Esophagus muscularis mucosa (tissue), 4 donors: ENCODE data around the gene INHBB. TPM values are rescaled to one million over a fixed set of nuclear protein-coding genes. Genes with fewer than 3 reads are reported as not detected.

Source experiments
- DNase-seq: peaks from one replicate; pipeline ENCODE4 v3.0.0-alpha.2; 2017; ENCODE audit errors: extremely low spot score
- H3K27ac ChIP-seq, 4 donors: fragments of 200-600 bp; sonication (generic); replicated peaks in 1 of 4; 1 replicate in 3 of 4; 2 replicates in 1 of 4; pipeline ENCODE4 v1.5.1; 2016 to 2019; ENCODE audit warnings: mild to moderate bottlenecking in 1 of 4
- H3K27me3 ChIP-seq, 4 donors: fragments of 200-600 bp; sonication (generic); one replicate each; pipeline versions ENCODE4 v1.5.1 to v1.6.0; 2016 to 2019
- H3K36me3 ChIP-seq, 4 donors: fragments of 200-600 bp; sonication (generic); one replicate each; pipeline ENCODE4 v1.5.1; 2016 to 2019
- H3K4me1 ChIP-seq, 4 donors: fragments of 200-600 bp; sonication (generic); one replicate each; pipeline ENCODE4 v1.5.1; 2016 to 2019
- H3K4me3 ChIP-seq, 4 donors: fragments of 200-600 bp; sonication (generic); 1 replicate in 2 of 4; 2 replicates in 2 of 4; pipeline ENCODE4 v1.5.1; 2016 to 2019; ENCODE audit warnings: mild to moderate bottlenecking in 4 of 4, moderate library complexity in 1 of 4
- H3K9me3 ChIP-seq, 4 donors: fragments of 200-600 bp; sonication (generic); 1 replicate in 3 of 4; 2 replicates in 1 of 4; pipeline ENCODE4 v1.5.1; 2016 to 2019
- EP300 ChIP-seq: sonication (generic); formaldehyde crosslinking; IDR thresholded peaks from one replicate; pipeline ENCODE4 v1.6.1; 2017; ENCODE audit warnings: antibody characterized with exemption
- POLR2A ChIP-seq: fragments of 450-650 bp; IDR thresholded peaks from one replicate; pipeline ENCODE4 v1.6.1; 2017; ENCODE audit warnings: antibody characterized with exemption, moderate library complexity, mild to moderate bottlenecking, low read depth
- POLR2AphosphoS5 ChIP-seq, 2 donors: sonication (generic); formaldehyde crosslinking; IDR thresholded peaks; one replicate each; pipeline ENCODE4 v1.6.1; 2017; ENCODE audit warnings: antibody characterized with exemption in 2 of 2
- WGBS: methylation state at CpG from one replicate; pipeline ENCODE4 v1.1.5; 2018; 5-methylcytosine and 5-hydroxymethylcytosine counted together
- intact Hi-C: fragments of 100-400 bp; cut with DNase I; formaldehyde crosslinking; loops from one replicate; pipeline ENCODE4 v1.15.1; 2023
- total RNA-seq, 4 donors: library from RNA; depleted of rRNA; stranded (reverse); fragments of >200 nt; gene quantifications; one replicate each; pipeline versions ENCODE4 v1.1.0 to v1.2.1, GENCODE V29; 2016
- TF ChIP-seq, protein P1 (sequence below), 3 experiments: fragments of 200-600 bp in 2 of 3; fragments of 450-650 bp in 1 of 3; sonication (generic) in 2 of 3; IDR thresholded peaks; one replicate each; pipeline ENCODE4 v1.5.1; 2017 to 2019; ENCODE audit warnings: antibody characterized with exemption in 3 of 3, mild to moderate bottlenecking in 2 of 3, moderate library complexity in 1 of 3

Gene INHBB
- 10 to 100 TPM in 1 of 4 donors, 1 to 10 TPM in 3; 1.2 to 13.9 (median 7.2) TPM for total RNA-seq

DNA sequence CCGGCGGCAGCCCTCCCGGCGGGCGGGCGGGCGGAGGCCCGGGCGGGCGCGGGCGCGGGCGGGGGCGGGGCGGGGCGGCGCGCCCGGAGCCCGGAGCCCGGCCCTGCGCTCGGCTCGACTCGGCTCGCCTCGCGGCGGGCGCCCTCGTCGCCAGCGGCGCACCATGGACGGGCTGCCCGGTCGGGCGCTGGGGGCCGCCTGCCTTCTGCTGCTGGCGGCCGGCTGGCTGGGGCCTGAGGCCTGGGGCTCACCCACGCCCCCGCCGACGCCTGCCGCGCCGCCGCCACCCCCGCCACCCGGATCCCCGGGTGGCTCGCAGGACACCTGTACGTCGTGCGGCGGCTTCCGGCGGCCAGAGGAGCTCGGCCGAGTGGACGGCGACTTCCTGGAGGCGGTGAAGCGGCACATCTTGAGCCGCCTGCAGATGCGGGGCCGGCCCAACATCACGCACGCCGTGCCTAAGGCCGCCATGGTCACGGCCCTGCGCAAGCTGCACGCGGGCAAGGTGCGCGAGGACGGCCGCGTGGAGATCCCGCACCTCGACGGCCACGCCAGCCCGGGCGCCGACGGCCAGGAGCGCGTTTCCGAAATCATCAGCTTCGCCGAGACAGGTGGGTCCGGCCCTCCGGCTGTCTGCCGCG is at the start of gene INHBB:
Gene INHBB, plus strand, starts transcription at position 111 of the 641 bp plus-strand sequence. Its CDS starts 53 bp downstream, at position 164.
- WGBS: 0% methylated on average over 4 of the region's 99 CpGs
- no peak for DNase-seq
- intact Hi-C loops: loop anchor here (10.0 kb wide), 1 partner anchor 729 kb away; no protein-coding TSS in a partner anchor
- Histone ChIP-seq H3K9me3 (no peaks in the 10 kb centered on the region), H3K4me3 (peak within 1 kb of the TSS; percentile 60 to 70 (median 62)), H3K36me3 (peaks cover 0 to 17% (median 0%) of the 10 kb centered on the region in 4 donors), H3K27me3 (peaks cover 0 to 96% (median 52%) of the 10 kb centered on the region in 4 donors), H3K27ac (peak within 1 kb of the TSS in 3 of 4 donors; percentile 34 to 60 (median 51)), H3K4me1 (peaks cover 36 to 50% (median 46%) of the 10 kb centered on the region in 4 donors)
- TF ChIP-seq EP300 (no peak), POLR2AphosphoS5 (IDR thresholded peaks at IDR 0.05) (no peak), POLR2A (no peak)
- TF ChIP-seq, protein P1, sequence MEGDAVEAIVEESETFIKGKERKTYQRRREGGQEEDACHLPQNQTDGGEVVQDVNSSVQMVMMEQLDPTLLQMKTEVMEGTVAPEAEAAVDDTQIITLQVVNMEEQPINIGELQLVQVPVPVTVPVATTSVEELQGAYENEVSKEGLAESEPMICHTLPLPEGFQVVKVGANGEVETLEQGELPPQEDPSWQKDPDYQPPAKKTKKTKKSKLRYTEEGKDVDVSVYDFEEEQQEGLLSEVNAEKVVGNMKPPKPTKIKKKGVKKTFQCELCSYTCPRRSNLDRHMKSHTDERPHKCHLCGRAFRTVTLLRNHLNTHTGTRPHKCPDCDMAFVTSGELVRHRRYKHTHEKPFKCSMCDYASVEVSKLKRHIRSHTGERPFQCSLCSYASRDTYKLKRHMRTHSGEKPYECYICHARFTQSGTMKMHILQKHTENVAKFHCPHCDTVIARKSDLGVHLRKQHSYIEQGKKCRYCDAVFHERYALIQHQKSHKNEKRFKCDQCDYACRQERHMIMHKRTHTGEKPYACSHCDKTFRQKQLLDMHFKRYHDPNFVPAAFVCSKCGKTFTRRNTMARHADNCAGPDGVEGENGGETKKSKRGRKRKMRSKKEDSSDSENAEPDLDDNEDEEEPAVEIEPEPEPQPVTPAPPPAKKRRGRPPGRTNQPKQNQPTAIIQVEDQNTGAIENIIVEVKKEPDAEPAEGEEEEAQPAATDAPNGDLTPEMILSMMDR (IDR thresholded peaks at IDR 0.05): no peak

DNA sequence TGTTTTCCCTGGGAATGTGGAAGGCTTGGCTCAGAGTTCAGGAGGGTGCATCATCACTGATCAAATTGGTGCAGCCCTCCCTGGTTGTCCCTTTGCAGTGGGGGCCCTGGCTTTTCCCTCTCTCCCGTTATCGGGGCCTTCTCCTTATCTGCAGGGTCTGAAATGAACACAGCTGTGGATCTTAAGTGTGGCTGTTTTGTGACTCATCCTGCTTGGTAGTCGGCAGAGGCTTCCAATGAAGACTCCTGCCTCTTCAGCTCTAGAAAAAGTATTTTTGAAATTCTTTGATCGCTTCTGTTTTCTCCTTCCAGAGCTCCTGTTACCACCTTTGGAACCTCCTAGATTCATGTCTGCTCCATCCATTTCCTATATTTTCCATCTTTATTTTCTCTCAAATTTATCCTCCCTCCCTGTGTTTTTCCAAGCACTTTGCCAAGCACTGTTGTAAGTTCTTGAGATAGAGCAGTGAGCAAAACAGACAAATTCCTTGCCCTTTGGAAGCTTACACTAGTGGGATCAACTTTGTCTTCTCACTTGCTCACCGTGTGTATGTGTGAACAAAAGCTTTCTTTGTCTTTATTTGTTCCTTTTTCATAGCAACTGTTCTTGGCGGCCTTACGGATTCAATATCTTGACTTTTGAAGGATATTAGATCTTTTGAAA is 47.6 kb upstream of the INHBB start:
- Histone ChIP-seq H3K4me1 (no peaks in the 10 kb centered on the region), H3K4me3 (no peak overlapping the region), H3K27ac (no peak overlapping the region), H3K27me3 (no peaks in the 10 kb centered on the region), H3K36me3 (peaks cover 22 to 95% (median 61%) of the 10 kb centered on the region in 4 donors), H3K9me3 (no peaks in the 10 kb centered on the region)
- 89% methylated on average over 7 of the region's 7 CpGs for WGBS
- DNase-seq: no peak
- TF ChIP-seq POLR2A (no peak), EP300 (no peak), POLR2AphosphoS5 (IDR thresholded peaks at IDR 0.05) (no peak)
- TF ChIP-seq, protein P1 (IDR thresholded peaks at IDR 0.05): no peak
- intact Hi-C loops: no loop called here

DNA sequence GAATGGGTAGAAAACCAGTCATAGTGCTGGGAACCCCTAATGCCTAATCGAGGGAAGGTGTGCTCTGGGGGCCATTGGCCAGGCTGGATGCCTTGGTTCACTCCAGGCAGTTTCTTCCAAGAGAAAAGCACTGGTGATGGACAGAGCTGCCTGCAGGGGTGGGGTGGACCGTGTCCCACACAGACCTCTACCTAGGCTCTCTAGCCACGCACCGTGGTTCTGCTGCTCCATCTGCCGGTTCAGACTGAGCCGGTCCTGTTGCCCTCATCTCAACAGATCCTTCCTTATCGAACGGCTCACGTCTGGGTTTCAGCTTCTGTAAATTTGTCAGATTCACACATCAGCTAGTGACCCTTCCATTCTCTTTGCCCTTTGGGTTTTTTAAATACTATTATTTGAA is 46.9 kb upstream of the INHBB start:
- H3K36me3 ChIP-seq: peaks cover 15 to 93% (median 62%) of the 10 kb centered on the region in 4 donors
- 99% methylated on average over 9 of the region's 9 CpGs for WGBS
- intact Hi-C loops: no loop called here

DNA sequence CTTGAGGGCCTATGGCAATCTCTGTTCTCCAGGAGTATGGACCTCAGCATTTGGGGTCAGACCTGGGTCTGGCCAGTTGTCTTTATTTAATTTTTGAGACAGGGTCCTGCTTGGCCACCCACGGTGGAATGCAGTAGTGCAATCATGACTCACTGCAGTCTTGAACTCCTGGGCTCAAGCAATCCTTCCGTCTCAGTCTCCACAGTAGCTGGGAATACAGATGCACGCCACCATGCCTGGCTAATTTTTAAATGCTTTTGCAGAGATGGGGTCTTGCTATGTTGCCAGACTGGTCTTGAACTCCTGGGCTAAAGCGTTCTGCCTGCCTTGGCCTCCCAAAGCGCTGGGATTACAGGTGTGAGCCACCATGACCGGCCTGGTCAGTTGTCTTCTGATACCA is 46.4 kb upstream of the INHBB start:
- intact Hi-C loops: no loop called here
- H3K27me3 ChIP-seq: no peaks in the 10 kb centered on the region
- 94% methylated on average over 6 of the region's 6 CpGs for whole genome bisulfite sequencing
- peaks cover 15 to 87% (median 58%) of the 10 kb centered on the region in 4 donors for H3K36me3 ChIP-seq
- TF ChIP-seq POLR2AphosphoS5 (IDR thresholded peaks at IDR 0.05) (no peak), EP300 (no peak), POLR2A (no peak)
- TF ChIP-seq, protein P1 (IDR thresholded peaks at IDR 0.05): no peak
- H3K9me3 ChIP-seq: no peaks in the 10 kb centered on the region
- H3K4me1 ChIP-seq: no peaks in the 10 kb centered on the region
- H3K4me3 ChIP-seq: no peak overlapping the region
- H3K27ac ChIP-seq: no peak overlapping the region
- no peak for DNase-seq

More for the DNA sequence above, 46.9 kb upstream of the INHBB start:
- no peak overlapping the region for H3K27ac ChIP-seq
- H3K27me3 ChIP-seq: no peaks in the 10 kb centered on the region
- no peaks in the 10 kb centered on the region for H3K4me1 ChIP-seq
- H3K4me3 ChIP-seq: no peak overlapping the region
- no peaks in the 10 kb centered on the region for H3K9me3 ChIP-seq
- TF ChIP-seq, protein P1 (IDR thresholded peaks at IDR 0.05): no peak
- TF ChIP-seq POLR2A (no peak), POLR2AphosphoS5 (IDR thresholded peaks at IDR 0.05) (no peak), EP300 (no peak)
- no peak for DNase-seq
